Activated CD4-positive, alpha-beta T cell treated with anti-CD3 and anti-CD28 coated beads for 48 hours (primary cell): Measurements from ENCODE around the gene ZNF408.
"Not testable (repeated sequence)": the region's sequence is repeated elsewhere in the genome, so short reads cannot be mapped to it uniquely, and the experiment has no call there.

ENCODE experiments used
- DNase-seq: peaks from one replicate; pipeline ENCODE4 v3.0.0-alpha.2; 2020

ZNF408 gene

DNA sequence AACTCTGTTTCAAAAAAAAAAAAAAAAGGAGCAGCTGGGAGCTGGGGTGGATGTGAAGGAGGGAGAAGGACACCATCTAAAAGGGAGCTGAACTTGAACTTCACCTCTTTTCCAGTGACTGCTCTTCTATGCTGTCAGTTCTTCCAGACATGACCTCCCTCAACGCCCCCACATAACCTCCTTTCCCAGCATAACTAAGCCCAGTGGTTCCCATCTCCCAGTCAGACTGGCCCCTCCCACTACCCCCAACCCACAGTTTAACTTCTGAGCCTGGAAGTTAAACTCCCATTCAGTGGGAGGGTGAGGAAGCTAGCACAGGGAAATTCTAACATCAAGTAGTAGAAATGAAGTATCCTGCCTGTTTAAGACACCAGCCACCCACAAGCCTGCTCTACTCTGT lies 2.2 kb upstream of the ZNF408 start:
- DNase-seq: no peak

DNA sequence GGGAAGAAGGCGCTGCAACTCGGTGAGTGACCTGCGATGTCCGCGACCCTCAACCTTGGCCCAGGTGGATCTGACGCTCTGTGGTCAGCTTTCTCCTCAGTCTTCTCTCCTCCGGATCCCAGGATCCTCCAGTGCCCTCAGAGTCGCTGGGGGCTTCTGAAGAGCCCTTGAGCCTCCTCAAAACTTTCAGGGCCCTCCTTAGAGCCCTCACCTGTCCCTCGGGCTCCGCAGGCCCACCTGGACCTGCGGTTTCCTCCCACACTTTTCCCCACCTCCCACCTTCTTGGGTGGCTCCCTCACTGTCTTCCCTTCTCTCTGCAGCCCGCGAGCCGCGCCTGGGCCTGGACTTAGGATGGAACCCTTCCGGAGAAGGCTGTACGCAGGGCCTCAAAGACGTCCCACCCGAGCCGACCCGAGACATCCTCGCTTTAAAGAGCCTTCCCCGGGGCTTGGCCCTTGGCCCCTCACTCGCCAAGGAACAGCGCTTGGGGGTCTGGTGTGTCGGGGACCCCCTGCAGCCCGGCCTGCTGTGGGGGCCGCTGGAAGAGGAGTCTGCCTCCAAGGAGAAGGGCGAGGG lies 335 bp downstream of the ZNF408 start:
- peak; percentile 13 for DNase-seq

DNA sequence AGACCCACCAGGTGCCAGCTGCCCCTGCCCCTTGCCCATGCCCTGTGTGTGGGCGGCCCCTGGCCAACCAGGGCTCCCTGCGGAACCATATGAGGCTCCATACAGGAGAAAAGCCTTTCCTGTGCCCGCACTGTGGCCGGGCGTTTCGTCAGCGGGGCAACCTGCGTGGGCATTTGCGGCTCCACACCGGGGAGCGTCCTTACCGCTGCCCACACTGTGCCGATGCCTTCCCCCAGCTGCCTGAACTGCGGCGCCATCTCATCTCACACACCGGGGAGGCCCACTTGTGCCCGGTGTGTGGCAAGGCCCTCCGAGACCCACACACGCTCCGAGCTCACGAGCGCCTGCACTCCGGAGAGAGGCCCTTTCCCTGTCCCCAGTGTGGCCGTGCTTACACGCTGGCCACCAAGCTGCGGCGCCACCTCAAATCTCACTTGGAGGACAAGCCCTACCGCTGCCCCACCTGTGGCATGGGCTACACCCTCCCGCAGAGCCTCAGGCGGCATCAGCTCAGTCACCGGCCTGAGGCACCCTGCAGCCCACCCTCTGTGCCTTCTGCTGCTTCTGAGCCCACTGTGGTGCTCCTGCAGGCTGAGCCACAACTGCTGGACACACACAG lies 4.3 kb downstream of the ZNF408 start:
- no peak for DNase-seq

DNA sequence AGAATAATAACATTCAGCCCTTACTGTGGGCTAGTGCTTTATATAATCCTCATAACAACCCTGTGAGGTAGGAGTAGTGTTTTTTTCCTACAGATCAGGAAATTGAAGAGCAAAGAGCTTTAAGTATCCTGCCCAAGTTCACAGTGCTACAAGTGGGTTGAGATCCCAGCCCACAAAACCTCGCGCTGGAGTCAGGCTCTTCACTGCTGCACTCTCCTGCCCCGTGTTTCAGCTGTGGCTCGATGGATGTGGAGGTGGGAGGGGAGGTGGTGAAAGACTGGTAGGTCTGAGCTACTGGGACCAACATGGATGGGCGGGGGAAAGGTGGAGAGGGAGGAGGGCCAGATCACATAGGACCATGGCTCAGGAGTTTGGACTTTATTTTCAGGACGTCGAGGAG lies 6.1 kb downstream of the ZNF408 start:
- DNase-seq: no peak

DNA sequence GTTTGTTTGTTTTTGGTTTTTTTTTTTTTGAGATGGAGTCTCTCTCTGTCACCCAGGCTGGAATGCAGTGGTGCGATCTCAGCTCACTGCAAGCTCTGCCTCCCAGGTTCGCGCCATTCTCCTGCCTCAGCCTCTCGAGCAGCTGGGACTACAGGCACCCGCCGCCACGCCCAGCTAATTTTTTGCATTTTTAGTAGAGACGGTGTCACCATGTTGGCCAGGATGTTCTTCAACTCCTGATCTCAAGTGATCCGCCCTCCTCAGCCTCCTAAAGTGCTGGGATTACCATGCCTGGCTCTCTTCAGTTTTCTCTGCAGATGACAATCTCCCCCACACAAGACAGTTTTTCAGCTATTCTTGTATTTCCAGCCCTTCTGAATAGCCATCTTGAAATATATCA lies 8.5 kb downstream of the ZNF408 start:
- not testable (repeated sequence) for DNase-seq

DNA sequence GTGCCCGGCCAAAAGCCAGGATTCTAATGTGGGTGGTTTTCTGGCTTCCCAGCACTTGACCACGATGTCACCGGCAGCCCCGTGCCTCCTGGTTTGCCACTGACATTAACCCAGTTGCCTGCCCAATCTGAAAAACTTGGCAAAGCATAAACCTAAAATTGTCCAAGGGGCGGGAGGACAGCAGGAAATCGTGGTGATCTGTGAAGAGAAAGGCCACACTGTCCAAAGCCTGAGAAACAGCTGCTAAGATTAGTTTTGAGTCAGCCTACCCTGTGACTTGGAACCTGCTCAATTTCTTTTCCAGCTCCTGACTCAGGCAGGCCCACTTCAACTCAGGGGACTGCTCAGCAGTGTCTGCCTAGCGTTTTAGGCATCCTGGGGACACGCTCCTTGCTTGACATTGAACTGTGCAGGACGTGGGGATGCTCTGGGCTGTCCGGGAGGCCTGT lies 10.0 kb downstream of the ZNF408 start:
- DNase-seq: no peak

DNA sequence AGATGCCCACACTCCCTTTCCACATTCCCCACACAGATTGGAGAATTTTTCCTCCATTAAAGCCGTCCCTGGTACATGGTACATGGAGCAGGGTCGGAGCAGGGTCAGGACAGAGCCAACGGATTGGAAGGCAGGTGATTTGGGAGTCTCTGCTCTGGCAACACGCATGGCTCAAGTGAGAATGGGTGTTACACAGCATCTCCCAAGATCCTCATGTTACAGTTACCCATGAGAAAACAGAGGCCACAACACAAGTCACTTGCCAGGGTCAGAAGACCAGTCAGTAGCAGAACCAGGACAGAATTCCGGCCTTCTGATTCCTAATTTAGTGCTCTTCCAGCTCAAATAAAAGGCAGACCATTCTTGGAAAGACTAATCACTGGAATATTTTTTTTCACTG lies 10.5 kb downstream of the ZNF408 start:
- DNase-seq: no peak

DNA sequence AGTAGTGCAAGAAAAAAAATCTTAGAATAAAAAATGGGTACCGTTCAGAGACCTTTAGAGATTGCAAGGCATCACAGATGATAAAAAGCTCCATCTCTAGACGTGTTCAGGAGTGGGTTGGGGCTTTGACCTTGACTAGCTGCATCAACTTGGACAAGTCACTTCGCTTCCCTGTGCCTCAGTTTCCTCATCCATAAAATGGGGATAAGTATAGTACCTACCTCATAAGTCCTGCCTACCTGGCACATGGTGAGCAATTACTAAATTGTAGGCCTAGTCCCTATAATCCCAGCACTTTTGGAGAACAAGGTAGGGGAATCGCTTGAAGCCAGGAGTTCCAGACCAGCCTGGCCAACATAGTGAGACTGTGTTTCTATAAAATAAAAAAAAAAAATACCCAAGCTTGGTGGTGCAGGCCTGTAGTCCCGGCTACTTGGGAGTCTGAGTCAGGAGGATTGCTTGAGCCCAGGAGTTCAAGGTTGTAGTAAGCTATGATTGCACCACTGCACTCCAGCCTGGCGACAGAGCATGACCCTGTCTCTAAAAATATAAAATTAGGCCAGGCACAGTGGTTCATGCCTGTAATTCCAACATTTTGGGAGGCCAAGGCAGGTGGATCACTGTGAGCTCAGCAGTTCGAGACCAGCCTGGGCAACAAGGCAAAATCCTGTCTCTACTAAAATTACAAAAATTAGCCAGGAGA lies 12.2 kb downstream of the ZNF408 start:
- DNase-seq: no peak

DNA sequence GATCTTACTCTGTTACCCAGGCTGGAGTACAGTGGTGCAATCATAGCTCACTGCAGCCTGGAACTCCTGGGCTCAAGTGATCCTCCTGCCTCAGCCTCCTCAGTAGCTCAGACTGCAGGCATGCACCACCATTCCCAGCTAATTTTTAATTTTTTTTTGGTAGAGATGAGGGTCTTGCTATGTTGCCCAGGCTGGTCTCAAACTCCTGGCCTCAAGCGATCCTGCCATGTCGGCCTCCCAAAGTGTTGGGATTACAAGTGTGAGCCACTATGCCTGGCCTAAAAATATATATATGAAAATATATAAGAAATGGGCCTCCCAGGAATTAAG lies 17.0 kb downstream of the ZNF408 start:
- DNase-seq: not testable (repeated sequence)

DNA sequence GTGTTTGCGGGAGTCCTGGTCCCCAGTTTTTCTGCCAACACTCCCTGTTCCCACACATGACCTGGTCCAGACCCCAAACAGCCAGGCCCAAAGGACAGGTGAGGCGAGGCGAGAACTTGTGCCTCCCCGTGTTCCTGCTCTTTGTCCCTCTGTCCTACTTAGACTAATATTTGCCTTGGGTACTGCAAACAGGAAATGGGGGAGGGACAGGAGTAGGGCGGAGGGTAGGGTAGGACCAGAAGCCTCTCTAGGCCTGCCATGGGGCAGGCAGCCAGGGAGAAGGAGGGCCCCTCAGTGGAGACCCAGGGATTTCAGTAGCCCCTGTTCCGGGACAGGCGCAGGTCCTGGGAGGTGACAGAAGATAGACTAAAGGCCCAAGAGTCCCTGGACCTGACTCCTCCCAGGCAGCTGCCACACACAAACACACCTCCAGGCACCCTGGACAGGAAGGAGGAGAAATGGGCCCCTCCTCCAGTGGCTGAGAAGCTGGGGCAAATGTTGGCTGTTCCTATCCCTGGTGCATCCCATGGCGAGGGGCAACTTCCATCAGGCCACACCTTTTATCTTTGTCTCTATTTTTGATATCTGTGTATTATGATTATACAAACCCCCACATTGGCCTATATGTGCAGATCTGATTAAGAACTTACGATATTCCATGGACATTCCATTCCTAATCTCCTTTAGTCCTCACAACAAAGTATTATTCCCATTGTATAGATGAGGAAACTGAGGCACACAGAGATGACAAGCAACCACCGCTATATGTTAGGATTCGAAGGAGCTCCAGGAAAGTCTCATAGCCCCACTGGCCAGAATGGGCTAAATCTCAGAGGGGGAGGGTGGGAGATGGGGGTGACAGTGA lies 17.6 kb downstream of the ZNF408 start:
- DNase-seq: no peak

DNA sequence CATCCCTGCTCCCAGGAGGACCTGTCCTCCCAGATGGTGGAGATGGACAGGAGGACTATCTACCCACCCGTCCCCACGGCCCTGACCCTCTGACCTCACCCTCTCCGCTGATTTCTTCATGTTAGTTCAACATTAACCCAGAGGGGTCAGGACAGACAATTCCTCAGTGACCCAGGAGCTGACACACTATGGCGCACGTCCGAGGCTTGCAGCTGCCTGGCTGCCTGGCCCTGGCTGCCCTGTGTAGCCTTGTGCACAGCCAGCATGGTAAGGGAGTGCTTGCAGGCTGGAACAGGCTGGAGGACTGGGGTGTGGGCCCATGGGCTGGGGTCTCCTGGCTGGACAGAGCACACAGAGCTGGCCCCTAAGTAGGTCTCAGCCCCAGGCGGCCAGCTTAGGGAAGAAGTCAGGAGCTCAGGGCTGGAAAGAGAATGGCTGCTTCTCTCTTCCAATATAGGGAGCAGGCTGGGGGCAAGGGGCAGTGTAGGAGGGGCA lies 18.3 kb downstream of the ZNF408 start, which contains the start of gene F2:
Gene F2, plus strand, starts transcription at position 166 of the 495 bp plus-strand sequence. Its CDS starts 23 bp downstream, at position 189.
- no peak for DNase-seq

DNA sequence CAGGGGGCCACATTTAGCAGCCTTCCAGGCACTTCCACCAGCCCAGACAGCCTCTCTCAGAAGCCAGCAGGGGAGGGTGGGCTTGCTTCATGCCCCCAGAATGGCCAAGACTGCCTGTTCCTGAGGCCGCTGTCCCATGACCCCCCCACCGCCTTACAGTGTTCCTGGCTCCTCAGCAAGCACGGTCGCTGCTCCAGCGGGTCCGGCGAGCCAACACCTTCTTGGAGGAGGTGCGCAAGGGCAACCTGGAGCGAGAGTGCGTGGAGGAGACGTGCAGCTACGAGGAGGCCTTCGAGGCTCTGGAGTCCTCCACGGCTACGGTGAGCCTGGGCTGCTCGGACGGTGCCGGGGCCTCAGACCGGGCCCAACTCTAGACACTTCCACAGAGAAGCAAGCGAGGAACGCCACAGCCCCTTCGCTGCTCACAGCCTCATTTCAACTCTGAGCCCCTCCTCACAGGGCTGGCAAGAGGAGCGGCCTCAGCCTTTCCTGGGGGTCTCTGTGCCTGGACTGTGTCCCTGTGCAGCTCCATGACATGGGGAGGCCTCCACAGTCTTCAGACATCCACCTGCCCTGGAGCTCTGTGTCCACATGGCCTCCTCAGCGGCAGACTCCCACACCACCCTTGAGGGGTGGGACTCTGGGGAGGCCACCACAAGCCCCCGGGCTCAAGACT lies 18.9 kb downstream of the ZNF408 start:
- no peak for DNase-seq

DNA sequence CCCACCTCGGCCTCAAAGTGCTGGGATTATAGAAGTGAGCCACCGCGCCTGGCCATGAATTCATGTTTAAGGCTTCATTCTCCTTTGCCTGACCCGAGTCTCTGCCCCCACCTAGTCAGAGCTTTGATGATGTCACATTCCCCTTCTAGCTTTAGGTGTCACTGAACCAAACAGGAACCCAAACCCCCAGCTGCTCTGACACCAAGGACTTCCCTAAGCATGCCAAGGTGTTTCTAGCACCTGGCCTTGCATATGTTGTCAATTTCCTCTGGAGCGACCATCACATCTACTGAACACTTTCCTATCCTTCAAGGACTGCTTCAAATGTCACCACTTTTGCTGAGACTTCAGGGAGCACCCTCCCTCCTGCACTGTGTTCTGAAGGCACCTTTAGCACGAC lies 20.5 kb downstream of the ZNF408 start:
- no peak for DNase-seq

DNA sequence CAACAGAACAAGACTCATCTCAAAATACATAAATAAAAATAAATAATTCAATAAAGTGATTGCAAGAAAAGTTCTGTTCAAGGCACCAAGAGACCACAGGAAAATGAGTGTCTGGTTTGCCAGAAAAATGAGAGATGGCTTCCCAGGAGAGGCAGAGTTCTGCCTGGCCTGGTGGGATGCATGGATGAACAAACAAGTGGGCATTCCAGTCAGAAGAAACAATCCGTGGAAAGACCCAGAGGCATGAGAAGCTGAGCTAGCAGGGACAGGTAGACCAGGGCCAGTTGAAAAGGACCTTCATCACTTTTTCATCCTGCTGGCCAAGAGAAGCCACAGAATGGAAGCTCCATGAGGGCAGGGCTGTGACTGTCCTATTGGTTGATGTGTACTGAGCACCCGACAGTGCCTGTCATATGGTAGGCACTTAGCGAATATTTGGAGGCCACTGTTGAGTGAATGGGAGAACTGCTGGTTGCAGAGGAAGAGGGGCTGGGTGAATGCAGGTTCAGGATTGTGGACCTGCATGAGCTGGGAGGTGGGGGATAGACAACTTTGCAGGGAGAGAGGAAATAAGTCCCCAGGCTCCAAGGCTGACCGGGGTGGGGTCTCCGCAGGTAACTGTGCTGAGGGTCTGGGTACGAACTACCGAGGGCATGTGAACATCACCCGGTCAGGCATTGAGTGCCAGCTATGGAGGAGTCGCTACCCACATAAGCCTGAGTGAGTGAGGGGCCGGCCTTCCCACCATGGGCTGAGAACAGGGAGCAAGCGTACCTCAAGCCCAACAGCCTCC lies 21.9 kb downstream of the ZNF408 start:
- DNase-seq: no peak

DNA sequence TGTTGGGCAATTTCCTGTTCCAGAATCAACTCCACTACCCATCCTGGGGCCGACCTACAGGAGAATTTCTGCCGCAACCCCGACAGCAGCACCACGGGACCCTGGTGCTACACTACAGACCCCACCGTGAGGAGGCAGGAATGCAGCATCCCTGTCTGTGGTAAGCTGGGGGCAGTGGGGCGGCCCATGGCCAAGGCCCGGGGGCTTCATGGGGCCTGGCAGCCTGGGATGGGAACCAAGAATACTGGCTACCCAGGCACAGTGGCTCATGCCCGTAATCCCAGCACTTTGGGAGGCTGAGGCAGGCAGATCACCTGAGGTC lies 22.5 kb downstream of the ZNF408 start:
- no peak for DNase-seq

DNA sequence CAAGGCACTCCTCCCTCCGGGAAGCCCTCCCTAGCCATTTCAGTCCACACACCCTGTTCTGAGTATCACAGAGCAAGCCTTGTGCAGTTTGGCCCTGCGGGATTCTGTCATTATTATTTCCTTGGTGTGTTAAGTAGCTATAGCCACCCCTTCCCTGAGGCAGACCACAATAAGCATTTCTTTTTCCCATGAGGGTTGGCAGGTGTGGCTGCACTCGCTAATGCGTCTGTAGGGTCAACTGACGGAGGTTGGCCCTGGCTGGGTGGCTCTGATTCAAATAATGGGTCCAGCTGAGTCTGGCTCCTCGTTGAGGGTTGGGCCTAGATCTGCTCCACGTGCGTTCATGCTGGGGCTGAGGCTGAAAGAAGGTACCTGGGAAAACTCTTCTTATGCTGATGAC lies 23.3 kb downstream of the ZNF408 start:
- no peak for DNase-seq

DNA sequence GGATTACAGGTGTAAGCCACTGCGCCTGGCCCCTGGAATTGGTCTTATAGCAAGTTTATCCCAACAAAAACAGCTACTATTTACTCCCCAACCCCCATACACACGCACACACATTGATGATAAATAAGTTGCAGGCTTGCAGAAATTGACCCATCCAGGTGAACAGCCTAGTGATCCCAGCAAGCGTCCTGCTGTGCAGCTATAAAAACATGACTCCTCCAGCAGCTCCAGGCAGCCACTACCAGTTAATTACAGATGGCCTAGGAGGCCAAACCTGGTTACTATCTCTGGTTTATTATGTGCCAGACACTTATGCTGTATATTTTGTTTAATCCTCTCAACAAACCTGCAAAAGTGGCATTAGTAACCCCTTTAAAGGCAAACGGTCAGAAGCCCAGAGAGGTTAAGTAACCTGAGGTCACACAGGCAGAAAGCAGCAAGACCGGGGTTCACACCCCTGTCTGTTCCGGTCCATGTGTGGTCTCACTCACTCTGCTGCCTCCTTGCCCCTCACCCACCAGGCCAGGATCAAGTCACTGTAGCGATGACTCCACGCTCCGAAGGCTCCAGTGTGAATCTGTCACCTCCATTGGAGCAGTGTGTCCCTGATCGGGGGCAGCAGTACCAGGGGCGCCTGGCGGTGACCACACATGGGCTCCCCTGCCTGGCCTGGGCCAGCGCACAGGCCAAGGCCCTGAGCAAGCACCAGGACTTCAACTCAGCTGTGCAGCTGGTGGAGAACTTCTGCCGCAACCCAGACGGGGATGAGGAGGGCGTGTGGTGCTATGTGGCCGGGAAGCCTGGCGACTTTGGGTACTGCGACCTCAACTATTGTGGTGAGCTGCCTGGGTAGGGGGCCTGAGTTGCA lies 24.7 kb downstream of the ZNF408 start:
- no peak for DNase-seq

DNA sequence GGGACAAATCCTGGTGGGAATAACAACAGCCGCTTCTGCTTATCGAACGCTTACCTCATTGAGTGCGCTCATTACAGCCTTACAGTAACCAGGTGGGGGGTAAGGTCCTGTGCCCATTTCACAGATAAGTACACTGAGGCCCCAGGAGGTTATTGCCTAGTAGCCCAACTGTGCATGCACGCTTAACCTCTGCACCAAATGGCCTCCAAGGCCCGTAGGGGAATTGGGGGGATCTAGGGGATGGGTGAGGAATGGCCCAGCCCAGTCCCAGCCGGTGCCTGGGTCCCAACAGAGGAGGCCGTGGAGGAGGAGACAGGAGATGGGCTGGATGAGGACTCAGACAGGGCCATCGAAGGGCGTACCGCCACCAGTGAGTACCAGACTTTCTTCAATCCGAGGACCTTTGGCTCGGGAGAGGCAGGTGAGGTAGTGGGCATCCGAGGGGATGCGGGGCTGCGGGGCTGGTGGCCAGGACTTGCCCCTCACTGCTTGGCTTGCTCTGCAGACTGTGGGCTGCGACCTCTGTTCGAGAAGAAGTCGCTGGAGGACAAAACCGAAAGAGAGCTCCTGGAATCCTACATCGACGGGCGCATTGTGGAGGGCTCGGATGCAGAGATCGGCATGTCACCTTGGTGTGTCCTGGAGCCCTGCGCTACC lies 25.5 kb downstream of the ZNF408 start:
- DNase-seq: no peak

DNA sequence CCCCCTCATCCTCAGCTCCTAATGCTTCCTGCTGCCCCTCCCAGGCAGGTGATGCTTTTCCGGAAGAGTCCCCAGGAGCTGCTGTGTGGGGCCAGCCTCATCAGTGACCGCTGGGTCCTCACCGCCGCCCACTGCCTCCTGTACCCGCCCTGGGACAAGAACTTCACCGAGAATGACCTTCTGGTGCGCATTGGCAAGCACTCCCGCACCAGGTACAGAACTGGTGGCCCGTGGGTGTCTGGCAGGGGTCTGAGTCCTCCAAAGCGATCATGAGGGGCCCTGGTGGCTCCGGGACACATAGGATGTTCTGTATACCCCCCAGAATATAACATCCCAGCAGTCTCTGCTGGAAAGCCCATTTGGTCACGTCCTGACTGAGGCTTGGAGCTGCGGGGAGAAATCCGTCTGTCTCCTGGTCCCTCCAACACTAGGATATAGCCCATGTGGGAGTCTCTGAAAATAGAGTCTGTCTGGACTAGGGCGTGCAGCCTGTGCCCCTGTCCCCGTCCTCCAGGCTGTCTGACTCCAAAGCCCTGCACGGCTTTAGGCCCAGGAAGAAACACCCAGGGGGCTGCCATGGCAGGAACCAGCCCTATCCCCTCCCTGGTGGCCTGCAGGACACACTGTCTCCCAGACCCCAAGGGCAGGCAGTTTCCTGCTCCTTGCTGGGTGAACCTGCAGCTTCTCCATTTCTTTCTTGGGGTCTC lies 27.3 kb downstream of the ZNF408 start:
- no peak for DNase-seq

DNA sequence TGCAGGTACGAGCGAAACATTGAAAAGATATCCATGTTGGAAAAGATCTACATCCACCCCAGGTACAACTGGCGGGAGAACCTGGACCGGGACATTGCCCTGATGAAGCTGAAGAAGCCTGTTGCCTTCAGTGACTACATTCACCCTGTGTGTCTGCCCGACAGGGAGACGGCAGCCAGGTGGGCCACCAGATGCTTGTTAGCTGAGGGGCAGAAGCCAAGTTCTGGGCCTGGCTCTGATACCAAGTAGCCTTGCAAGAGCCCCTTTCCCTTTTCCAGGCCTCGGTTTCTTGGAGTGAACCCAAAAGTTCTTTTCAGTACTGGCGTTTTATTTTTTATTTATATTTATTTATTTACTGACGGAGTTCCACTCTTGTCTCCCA lies 27.8 kb downstream of the ZNF408 start:
- no peak for DNase-seq
